ENCODE results near the gene B3GNT2.

B3GNT2 gene

DNA sequence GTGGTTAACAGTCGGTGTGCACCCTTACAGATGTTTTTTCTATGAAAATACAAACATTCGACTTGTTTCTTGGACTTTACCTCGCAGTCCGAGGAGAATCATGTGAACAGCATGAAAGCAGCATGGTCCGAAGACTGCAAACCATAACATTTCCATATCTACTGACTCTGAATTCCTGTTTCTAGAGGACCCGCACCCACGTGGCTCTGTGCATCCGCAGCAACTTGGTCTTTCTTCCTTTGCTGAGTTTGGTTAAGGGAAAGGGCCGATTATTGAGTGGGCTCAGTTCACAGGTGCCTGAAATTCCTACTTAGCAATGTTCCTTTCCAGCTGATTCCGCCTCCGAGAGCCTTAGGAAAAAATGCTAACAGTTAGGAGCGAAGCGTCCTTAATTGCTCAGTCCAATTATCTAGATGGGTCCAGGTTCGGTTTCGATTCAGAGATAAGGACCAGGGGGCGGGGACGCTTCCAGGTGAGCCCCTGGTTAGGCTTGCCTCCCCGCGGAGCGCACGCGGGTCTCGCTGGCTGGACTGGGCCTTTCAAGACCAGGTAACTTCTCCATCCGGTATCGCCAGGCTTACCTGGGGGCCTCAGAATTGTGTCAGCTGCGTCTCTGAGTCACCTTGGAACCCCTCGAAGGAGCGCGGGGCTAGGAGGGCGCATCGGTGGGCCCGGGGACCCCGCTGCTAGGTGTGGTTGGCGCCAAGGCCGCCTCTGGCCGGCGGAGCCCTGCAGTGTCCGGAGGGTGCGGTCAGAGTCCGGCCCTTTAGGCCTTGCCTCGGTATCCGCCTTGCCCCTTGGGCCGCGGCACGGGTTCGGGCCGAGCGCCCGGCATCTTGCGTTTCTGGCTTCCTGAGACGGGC lies 1.1 kb upstream of the B3GNT2 start:
- peak overlapping the region; percentile 73 for H2AFZ ChIP-seq (ENCODE audit: low read length)
- H3K36me3 ChIP-seq (replicated peaks; ENCODE audit: insufficient read depth, low read length), result no peaks in the 10 kb centered on the region
- peaks cover 10% of the 10 kb centered on the region for H3F3A ChIP-seq (ENCODE audit: insufficient read depth, low read length)
- no peak overlapping the region for H3K27ac ChIP-seq (ENCODE audit: low read length)
- H3K4me2 ChIP-seq (ENCODE audit: low read depth, low read length), result peak overlapping the region; percentile 98
- no peaks in the 10 kb centered on the region for H3K27me3 ChIP-seq (replicated peaks; ENCODE audit: insufficient read depth, low read length)
- H3K79me2 ChIP-seq (ENCODE audit: low read length), result peaks cover 35% of the 10 kb centered on the region
- H3K4me1 ChIP-seq (ENCODE audit: low read length), result peaks cover 18% of the 10 kb centered on the region
- H3K9me2 ChIP-seq (replicated peaks; ENCODE audit: insufficient read depth, low read length), result no peaks in the 10 kb centered on the region
- no peaks in the 10 kb centered on the region for H3K9me3 ChIP-seq (replicated peaks; ENCODE audit: insufficient read depth, low read length)
- TF ChIP-seq EZH2phosphoT487 (IDR thresholded peaks at IDR 0.05; ENCODE audit: low read length) (no peak), EZH2 (optimal IDR thresholded peaks at IDR 0.05; ENCODE audit: low read depth, low read length) (no peak)
- TF ChIP-seq, protein P1, sequence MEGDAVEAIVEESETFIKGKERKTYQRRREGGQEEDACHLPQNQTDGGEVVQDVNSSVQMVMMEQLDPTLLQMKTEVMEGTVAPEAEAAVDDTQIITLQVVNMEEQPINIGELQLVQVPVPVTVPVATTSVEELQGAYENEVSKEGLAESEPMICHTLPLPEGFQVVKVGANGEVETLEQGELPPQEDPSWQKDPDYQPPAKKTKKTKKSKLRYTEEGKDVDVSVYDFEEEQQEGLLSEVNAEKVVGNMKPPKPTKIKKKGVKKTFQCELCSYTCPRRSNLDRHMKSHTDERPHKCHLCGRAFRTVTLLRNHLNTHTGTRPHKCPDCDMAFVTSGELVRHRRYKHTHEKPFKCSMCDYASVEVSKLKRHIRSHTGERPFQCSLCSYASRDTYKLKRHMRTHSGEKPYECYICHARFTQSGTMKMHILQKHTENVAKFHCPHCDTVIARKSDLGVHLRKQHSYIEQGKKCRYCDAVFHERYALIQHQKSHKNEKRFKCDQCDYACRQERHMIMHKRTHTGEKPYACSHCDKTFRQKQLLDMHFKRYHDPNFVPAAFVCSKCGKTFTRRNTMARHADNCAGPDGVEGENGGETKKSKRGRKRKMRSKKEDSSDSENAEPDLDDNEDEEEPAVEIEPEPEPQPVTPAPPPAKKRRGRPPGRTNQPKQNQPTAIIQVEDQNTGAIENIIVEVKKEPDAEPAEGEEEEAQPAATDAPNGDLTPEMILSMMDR (IDR thresholded peaks at IDR 0.05; ENCODE audit: low read length), result no peak
- no peak for DNase-seq
- H4K20me1 ChIP-seq (ENCODE audit: insufficient read depth, low read length), result 0 out of 2 replicates have a peak, but pooled peaks cover 7% of the 10 kb centered on the region
- peak overlapping the region; percentile 68; the same call in 1 of the 2 replicates for H3K9ac ChIP-seq (ENCODE audit: low read length)
- peak overlapping the region; percentile 80 for H3K4me3 ChIP-seq (ENCODE audit: low read length)

DNA sequence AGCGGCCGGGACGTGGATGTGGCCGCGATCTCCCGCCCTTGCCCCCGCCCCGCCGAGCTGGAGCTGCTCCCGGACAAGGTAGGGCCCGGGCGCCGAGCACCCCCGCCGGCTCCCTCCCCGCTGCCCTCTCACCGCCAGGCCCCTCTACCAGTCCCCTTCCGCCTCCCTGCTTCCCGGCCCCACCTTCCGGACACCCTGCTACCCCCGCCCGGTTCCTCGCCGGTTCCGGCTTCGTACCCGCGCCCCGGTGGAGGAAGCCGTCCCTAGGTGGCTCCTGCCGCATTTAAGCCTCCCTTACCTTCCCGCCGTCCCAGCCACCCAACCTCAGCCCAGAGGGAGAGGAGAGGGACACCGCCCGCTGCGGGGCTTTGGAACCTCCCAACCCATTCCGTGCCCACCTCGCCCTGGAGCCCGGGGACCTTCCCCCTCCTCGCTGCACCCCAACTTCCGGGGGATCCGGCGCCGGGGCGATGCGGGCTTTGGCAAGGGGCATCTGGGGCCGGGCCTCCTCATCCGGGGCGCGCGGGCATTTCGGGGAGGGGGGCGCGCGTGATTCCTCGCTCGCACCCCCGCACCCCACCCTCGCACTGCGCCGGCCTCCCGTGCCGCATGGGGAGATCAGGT lies 475 bp downstream of the B3GNT2 start:
- no peaks in the 10 kb centered on the region for H3K9me3 ChIP-seq (replicated peaks; ENCODE audit: insufficient read depth, low read length)
- H2AFZ ChIP-seq (ENCODE audit: low read length), result peak overlapping the region; percentile 91
- peaks cover 10% of the 10 kb centered on the region for H3F3A ChIP-seq (ENCODE audit: insufficient read depth, low read length)
- peak overlapping the region; percentile 83 for H3K27ac ChIP-seq (ENCODE audit: low read length)
- H3K4me1 ChIP-seq (ENCODE audit: low read length), result peaks cover 34% of the 10 kb centered on the region
- DNase-seq, result peak; percentile 26
- no peaks in the 10 kb centered on the region for H3K36me3 ChIP-seq (replicated peaks; ENCODE audit: insufficient read depth, low read length)
- no peaks in the 10 kb centered on the region for H3K27me3 ChIP-seq (replicated peaks; ENCODE audit: insufficient read depth, low read length)
- H3K9me2 ChIP-seq (replicated peaks; ENCODE audit: insufficient read depth, low read length), result no peaks in the 10 kb centered on the region
- H3K9ac ChIP-seq (ENCODE audit: low read length), result peak overlapping the region; percentile 85
- H4K20me1 ChIP-seq (ENCODE audit: insufficient read depth, low read length), result peaks cover 17% of the 10 kb centered on the region; the same call in 1 of the 2 replicates
- H3K79me2 ChIP-seq (ENCODE audit: low read length), result peaks cover 51% of the 10 kb centered on the region
- TF ChIP-seq, protein P1 (IDR thresholded peaks at IDR 0.05; ENCODE audit: low read length), result no peak
- TF ChIP-seq EZH2 (optimal IDR thresholded peaks at IDR 0.05; ENCODE audit: low read depth, low read length), result no peak
- TF ChIP-seq EZH2phosphoT487 (IDR thresholded peaks at IDR 0.05; ENCODE audit: low read length), result no peak
- peak overlapping the region; percentile 98 for H3K4me3 ChIP-seq (ENCODE audit: low read length)
- H3K4me2 ChIP-seq (ENCODE audit: low read depth, low read length), result peak overlapping the region; percentile 60

DNA sequence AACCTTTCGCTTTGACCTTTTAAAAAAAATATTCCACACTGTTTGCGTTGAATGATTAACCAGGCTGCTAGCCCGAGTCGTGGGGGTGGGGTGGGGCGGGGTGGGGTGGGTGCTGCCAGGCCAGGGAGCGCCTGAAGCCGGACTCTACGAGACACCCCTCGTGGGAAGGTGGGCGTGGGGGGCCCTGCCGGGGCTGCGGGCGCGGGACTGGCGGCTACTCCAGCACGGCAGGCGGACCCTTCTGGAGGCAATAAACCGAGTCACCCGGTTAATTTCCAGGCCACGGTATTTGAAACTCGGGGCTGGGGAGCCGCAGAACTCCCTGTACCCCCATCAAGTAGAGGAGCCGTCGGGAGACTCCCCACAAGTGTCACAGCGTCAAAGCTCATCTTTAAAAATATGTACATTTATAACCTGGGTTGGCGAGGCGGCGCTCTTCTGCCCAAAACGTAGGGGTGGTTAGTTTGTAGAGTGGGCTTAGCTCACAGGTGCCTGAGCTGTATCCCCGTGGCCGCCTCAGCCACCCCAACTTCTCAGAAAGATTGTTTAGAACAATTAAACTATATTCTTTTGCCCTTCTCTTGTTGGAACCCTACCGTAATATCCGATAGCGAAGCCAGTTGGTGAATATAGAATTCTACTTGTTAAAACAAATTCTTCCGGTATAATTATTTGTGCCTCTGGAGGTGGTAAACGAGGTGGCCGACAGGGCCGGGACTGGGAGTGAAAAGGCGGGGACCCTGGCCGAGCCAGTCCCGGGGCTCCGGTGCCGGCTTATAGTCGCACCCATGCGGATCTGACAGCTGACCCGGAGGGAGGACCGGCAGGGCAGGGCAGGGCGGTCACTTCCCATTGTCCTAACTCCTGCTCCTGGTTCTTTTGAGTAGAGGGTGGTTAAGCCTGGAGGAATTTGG lies 1.4 kb downstream of the B3GNT2 start:
- Histone ChIP-seq H4K20me1 (ENCODE audit: insufficient read depth, low read length) (peaks cover 26% of the 10 kb centered on the region), H3K27ac (ENCODE audit: low read length) (peak overlapping the region; percentile 21; the same call in 1 of the 2 replicates), H3K9me3 (replicated peaks; ENCODE audit: insufficient read depth, low read length) (no peaks in the 10 kb centered on the region), H3K4me3 (ENCODE audit: low read length) (peak overlapping the region; percentile 98), H3K9me2 (replicated peaks; ENCODE audit: insufficient read depth, low read length) (no peaks in the 10 kb centered on the region), H3K9ac (ENCODE audit: low read length) (peak overlapping the region; percentile 85; the same call in 1 of the 2 replicates), H3K4me2 (ENCODE audit: low read depth, low read length) (peak overlapping the region; percentile 84), H2AFZ (ENCODE audit: low read length) (no peak overlapping the region), H3K79me2 (ENCODE audit: low read length) (peaks cover 60% of the 10 kb centered on the region), H3F3A (ENCODE audit: insufficient read depth, low read length) (peaks cover 10% of the 10 kb centered on the region), H3K36me3 (replicated peaks; ENCODE audit: insufficient read depth, low read length) (no peaks in the 10 kb centered on the region), H3K27me3 (replicated peaks; ENCODE audit: insufficient read depth, low read length) (no peaks in the 10 kb centered on the region), H3K4me1 (ENCODE audit: low read length) (peaks cover 40% of the 10 kb centered on the region)
- TF ChIP-seq, protein P1 (IDR thresholded peaks at IDR 0.05; ENCODE audit: low read length), result peak; percentile 33
- no peak for TF ChIP-seq EZH2 (optimal IDR thresholded peaks at IDR 0.05; ENCODE audit: low read depth, low read length)
- DNase-seq, result peak; percentile 53

Data from MM.1S (cell line).